ENCODE results near the gene OR10G7.

DNA sequence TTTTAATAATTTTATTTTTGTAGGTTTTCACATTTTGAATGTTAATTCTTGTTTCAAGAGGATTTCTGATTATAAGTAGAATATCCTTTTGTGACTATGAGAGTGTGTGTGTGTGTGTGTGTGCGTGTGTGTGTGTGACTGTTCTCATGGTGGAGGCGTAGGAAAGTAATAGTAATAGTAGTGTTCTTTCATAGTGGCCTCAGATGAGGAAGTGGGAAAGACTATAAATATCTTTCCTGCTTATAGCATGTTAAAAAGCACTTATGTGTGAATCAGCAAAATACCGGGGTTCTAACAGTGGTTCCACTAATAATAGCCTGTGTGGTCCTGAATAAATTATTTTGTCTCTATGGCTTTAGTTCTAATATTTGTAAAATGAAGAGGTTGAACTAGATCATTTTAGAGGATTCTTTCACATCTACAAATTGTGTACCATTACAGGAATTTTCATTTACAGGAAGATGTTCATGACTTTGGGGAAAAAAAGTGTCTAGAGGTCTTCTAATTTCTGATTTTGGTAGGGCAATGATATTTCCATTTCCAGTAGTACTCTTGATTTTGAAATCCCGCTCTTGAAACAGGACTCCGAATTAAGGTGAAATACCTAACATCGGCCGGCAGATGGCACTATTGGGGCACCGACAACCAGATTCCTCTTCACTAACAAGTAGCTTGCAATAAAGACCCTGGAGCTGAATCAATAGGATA, 29.9 kb upstream of the OR10G7 start:
- TF ChIP-seq POLR2A (IDR thresholded peaks at IDR 0.05) = no peak
- TF ChIP-seq, protein P1, sequence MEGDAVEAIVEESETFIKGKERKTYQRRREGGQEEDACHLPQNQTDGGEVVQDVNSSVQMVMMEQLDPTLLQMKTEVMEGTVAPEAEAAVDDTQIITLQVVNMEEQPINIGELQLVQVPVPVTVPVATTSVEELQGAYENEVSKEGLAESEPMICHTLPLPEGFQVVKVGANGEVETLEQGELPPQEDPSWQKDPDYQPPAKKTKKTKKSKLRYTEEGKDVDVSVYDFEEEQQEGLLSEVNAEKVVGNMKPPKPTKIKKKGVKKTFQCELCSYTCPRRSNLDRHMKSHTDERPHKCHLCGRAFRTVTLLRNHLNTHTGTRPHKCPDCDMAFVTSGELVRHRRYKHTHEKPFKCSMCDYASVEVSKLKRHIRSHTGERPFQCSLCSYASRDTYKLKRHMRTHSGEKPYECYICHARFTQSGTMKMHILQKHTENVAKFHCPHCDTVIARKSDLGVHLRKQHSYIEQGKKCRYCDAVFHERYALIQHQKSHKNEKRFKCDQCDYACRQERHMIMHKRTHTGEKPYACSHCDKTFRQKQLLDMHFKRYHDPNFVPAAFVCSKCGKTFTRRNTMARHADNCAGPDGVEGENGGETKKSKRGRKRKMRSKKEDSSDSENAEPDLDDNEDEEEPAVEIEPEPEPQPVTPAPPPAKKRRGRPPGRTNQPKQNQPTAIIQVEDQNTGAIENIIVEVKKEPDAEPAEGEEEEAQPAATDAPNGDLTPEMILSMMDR (IDR thresholded peaks at IDR 0.05) = peak; percentile 52 to 71 (median 60)
- no peak for TF ChIP-seq EP300 (IDR thresholded peaks at IDR 0.05)
- no peak for TF ChIP-seq POLR2AphosphoS5 (IDR thresholded peaks at IDR 0.05)

Data from upper lobe of left lung (tissue), 4 donors.